GM21737 (cell line): ENCODE data around the gene UNC5CL.
"Not testable (repeated sequence)": the region's sequence is repeated elsewhere in the genome, so short reads cannot be mapped to it uniquely, and the experiment has no call there.

Experiments used
- ATAC-seq: cut with Tn5 transposase; IDR thresholded peaks from one replicate; pipeline ENCODE4 v1.9.1; 2021; ENCODE audit warnings: mild to moderate bottlenecking, moderate library complexity; ENCODE audit not compliant: unreplicated experiment

Gene UNC5CL

GRCh38 chr6:41040940-41041536 is 2.0 kb upstream of the UNC5CL start:
- ATAC-seq, result no peak

- no peak for ATAC-seq
Measured at GRCh38 chr6:41040101-41040939, 1.3 kb upstream of the UNC5CL start.

GRCh38 chr6:41038205-41038604 is 816 bp downstream of the UNC5CL start:
- ATAC-seq, result no peak

- no peak for ATAC-seq
Measured at GRCh38 chr6:41037107-41037900, 1.7 kb downstream of the UNC5CL start.

DNA sequence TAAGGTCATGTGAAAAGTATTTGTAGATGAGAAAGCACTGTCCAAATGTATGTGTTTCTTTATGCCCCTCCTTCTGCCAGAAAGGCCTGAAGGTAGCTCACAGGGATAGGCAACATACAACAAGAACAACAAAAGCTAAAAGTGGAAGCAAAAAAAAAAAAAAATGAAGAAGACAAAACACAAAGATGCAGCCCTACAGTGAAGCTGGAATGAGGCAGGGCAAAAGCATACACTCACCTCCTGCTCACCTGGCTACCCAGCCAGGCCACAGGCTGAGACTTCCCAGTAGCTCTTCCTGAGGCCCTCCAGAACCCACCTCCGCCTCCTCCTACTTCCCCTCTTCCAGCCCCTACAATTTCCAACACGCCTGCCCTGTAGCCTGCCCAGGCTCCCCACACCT is 2.4 kb downstream of the UNC5CL start:
- no peak for ATAC-seq

DNA sequence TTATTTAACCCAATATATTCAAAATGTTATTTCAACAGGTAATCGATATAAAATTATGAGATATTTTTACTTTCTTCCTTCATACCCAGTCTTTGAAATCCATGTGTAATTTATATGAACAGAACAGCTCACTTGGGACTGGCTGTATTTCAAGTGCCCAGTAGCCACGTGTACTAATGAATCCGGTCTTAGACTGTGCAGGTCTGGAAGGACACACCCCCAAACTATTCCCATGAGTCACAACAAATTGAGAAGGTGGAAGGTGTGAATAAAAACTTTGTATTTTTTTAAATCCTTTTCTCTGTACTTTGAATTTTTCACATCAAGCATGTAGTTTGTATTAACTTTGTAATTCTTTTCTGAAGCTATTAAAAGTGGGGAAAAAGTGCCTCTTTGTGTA is 2.8 kb downstream of the UNC5CL start:
- ATAC-seq, result no peak

GRCh38 chr6:41033776-41034175 is 5.2 kb downstream of the UNC5CL start:
- ATAC-seq, result no peak

GRCh38 chr6:41032830-41033229 is 6.2 kb downstream of the UNC5CL start:
- ATAC-seq, result no peak

GRCh38 chr6:41028561-41029412 is 10.2 kb downstream of the UNC5CL start:
- ATAC-seq, result peak; percentile 26

- ATAC-seq, result peak; percentile 94
Measured at GRCh38 chr6:41027799-41028560, 11.0 kb downstream of the UNC5CL start.

DNA sequence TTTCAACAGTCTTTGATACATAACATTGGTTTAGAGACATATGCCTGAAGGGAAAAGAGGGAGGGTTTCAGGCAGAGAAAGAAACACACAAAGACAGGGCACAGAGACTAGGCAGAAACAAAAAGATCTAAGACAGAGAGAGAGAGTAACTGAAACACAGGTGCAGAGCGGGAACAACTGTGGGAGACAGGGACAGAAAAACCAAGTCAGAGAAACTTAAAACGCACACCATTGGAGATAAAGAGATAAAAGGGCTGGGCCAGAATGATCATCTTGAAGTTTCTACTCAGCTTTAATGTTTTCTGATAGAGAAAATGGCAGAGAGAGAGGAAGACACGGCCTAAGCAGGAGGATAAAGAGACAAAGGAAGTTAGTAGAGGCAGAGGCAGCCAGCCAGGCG is 11.8 kb downstream of the UNC5CL start:
- no peak for ATAC-seq

- no peak for ATAC-seq
Measured at GRCh38 chr6:41025966-41026530, 13.0 kb downstream of the UNC5CL start.

- no peak for ATAC-seq
Measured at GRCh38 chr6:41023114-41023513, 15.9 kb downstream of the UNC5CL start.

- ATAC-seq, result no peak
Measured at GRCh38 chr6:41022294-41022693, 16.7 kb downstream of the UNC5CL start.

GRCh38 chr6:41021832-41022231 is 17.2 kb downstream of the UNC5CL start:
- no peak for ATAC-seq

- ATAC-seq, result no peak
Measured at GRCh38 chr6:41017663-41018062, 21.4 kb downstream of the UNC5CL start.

- ATAC-seq, result not testable (repeated sequence)
Measured at GRCh38 chr6:41015860-41016259, 23.2 kb downstream of the UNC5CL start.

- ATAC-seq, result no peak
Measured at GRCh38 chr6:41014780-41015179, 24.2 kb downstream of the UNC5CL start.

- ATAC-seq, result no peak
Measured at GRCh38 chr6:41013466-41014153, 25.4 kb downstream of the UNC5CL start.
